NCI-H2081 (cell line): ENCODE measurements around the gene PNPT1.

Source experiments
- DNase-seq, 2 experiments: peaks; one replicate each; lab custom pipeline; 2025; lab: John Stamatoyannopoulos, UW

The PNPT1 gene

DNA sequence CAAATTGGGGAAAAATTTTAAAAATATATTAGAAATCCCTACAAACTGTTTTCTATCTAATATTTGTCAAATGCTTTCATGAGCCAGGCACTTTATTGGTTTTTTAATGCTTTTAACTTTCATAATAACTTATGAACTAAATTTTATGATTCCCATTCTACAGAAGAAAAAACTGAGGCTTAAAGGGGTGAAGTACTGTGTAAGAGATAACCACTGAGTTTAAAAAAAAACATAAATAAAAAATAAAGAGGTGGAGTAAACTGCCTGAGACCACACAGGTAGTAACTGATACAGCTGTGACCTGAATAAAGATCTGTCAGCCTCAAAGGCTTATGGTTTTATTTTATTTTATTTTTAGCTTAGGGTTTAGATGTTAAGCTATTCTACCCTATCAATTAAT lies 24.7 kb downstream of the PNPT1 start:
- DNase-seq: no peak

DNA sequence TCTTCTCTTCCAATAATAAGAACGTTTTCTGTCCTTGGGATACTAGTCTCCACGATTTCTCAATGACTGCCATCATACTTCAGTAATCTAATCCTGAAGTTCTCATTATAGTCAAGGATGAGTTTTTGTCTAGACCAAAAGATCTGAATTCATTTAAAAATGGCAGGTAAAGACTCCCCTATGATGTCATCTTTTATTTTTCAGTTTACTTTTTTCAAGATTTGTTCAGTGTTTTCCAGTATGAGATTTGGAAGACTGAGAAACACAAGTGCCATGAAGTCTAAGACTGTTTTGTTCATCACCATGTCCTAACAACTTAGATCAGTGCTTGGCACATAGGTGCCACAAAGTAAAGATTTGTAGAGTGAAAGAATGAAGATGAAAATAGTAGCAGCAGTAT lies 40.4 kb downstream of the PNPT1 start:
- no peak for DNase-seq

- DNase-seq: no peak
These were observed 44.4 kb downstream of the PNPT1 start for GRCh38 chr2:55649211-55649610.

DNA sequence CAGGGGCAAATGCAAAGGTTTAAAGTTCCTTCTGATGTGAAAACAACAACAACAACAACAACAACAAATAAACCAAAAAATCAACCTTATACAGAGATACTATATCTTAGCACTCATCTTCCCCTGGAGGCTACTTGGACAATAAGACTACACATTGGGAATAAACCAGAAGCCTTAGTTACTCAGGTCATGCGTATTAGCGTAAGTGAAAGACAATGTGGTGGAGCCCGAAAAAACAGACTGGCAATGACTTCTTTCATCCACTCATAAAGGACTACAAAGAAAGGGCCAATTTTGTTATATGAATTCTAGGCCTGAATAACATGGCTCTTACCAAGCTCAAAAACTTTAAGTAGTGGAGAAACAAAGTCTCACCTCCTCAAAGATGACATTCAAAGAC lies 56.8 kb downstream of the PNPT1 start:
- DNase-seq: no peak

DNA sequence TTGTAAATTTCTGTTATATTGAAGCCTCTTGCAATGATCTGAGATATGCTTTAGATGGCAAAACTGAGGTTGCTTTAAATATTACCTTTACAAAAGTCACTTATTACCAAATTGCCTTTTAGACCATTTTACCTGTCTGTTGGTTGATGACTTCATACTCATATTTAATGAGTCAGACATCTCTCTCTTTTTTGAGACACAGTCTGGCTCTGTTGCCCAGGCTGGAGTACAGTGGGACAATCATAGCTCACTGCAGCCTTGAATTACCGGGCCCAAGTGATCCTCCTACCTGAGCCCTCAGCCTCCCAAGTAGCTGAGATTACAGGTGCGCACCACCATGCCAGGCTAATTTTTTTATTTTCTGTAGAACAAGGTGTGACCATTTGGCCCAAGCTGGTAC lies 64.7 kb downstream of the PNPT1 start:
- no peak for DNase-seq

DNA sequence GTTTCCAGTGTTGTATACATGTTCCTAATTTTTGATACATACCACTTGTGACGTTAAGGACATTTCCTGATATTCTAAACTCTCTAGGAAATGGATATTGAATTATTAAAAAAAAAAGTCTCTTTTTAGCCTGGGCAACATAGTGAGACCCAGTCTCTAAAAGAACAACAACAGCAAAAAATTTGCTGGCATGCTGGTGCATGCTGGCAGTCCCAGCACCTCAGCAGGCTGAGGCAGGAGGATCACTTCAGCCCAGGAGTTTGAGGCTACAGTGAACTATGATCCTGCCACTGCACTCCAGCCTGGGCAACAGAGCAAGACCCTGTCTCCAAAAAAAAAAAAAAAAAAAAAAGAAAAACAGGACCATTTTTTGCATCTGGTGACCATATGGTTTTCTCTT lies 65.7 kb downstream of the PNPT1 start:
- no peak for DNase-seq

DNA sequence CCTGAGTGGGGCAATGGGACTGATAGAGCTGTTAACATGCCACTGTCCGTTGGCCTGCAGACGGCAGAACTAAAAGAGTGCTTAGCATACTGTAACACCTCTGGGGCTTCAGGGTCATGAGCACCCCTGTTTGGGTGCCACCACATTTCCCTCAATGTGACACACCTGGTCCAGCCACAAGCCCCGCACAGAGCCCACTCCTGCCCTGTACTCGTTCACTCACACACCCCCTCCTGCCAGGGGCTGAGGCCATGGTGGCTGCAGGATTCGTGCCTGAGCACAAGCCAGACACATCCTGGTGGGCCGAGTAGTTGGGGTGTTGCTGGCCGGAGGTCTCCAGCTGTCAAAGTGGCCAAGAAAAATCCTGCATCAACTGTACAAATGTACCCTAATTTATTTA lies 71.8 kb downstream of the PNPT1 start:
- no peak for DNase-seq

- peak; percentile 2 to 33 for DNase-seq
These were observed 73.4 kb downstream of the PNPT1 start for GRCh38 chr2:55620123-55620779.

DNA sequence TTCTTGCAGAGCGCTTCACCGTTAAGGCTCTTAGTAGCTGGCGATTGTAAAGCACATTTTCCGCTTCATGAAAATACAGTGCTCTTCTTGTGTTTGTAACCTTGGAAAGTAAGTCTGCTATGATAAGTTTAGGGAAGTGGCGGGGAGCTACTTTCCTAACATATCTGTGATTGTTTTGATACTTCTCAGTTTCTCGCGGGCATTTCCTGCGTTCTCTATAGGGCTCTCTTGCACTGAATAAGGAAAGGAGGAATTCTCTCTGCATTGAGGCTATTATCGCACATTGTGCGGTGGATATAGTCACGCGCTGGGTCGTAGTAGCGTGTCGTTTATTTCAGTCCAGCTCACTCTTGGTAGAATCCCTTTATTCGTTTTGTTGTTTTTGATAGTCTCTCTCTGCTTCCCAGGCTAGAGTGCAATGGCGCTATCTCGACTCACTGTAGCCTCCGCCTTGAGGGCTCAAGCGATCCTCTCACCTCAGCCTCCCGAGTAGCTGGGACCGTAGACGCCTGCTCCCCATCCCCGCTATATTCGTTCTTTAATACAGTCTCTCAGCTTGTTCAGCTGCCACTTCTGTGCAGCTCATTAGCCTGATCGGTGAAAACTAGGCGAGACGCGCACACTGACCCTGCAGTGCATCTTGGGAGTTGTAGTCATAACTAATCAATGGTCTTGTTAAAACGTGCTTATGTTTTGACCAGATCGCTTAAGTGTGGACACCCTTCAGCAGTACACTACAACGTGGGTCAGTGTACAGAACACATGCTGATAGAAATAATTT lies 75.2 kb downstream of the PNPT1 start:
- peak; percentile 45 to 84 for DNase-seq

GRCh38 chr2:55618025-55618274 lies 75.7 kb downstream of the PNPT1 start:
- no peak for DNase-seq

DNA sequence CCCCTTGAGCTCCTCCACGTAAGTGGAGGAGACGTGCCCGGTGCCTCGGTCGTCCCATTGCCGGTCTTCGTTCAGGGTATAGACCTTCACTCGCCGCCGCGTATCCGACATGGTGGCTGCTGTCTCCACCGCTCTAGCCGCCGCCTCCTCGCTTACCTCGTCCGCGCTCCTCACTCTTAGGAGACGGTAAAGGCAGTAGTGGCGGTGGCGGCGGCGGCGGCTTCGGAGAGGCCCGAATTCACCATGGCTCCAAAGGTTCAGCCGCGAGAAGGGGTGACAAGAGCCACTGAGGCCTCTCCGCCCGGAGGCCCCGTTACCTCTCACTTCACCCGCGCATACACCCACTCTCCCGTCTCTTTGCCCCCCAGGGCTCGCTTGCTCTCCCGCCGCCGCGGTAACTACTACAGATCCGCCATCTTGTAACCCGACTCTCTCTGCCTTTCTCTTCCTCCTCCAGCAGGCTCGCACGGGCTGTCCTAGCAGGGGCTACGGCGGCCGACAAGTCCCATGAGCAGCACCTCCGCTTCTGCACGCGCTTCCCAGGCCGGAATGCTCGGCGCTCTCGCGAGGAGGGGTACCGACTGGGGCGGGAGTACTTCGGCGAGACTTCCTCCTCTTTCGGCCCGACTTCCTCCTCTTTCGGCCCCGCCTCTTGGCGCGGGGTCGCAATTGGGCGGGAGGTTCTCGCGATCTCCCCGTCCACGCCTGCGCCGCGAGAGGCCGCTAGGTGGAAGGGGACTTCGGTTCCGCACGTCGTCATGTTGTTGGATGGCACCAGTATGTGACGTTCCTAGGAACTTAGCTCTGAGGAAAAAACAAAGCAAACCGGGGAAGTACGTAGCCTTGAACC lies 76.2 kb downstream of the PNPT1 start, which contains the start of gene PPP4R3B:
Gene PPP4R3B (minus strand): TSS at position 448 of the 850 bp plus-strand sequence. CDS start 337 bp downstream, at position 111.
- peak; percentile 99 to 100 for DNase-seq

- peak; percentile 33 to 72 for DNase-seq
These were observed 77.0 kb downstream of the PNPT1 start for GRCh38 chr2:55616551-55617174.

GRCh38 chr2:55611997-55612396 lies 81.6 kb downstream of the PNPT1 start:
- DNase-seq: no peak

DNA sequence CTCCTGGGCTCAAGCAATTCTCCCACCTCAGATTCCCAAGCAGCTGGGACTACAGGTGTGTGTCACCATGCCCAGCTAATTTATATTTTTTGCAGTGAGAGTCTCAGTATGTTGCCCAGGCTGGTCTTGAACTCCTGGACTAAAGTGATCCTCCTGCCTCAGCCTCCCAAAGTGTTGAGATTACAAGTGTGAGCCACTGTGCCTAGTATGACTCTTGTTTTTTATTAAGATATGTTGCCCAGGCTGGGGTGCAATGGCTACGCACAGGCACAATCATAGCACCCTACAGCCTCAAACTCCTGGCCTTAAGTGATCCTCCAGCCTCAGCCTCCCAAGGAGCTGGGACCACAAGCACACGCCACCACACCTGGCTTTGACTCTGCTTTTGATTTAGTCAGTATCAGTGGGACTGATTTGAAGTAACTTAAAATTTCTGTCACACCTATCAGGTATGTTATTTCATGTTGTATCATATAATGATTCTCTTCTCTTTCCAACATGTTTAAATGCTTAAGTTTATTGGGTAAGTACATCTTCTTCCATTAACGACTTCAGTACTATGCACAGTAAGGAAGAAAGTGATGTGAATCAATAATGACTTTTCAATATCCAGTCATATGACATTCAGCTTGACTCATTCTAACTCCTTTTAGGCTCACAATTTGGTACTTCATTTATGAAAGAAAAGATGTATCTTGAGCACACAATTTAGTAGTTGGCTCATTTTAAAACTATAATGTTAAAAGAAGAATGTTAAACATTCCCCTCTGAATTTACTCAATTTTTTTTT lies 82.5 kb downstream of the PNPT1 start:
- no peak for DNase-seq

- no peak for DNase-seq
These were observed 83.6 kb downstream of the PNPT1 start for GRCh38 chr2:55609938-55610578.

GRCh38 chr2:55609193-55609794 lies 84.3 kb downstream of the PNPT1 start:
- no peak for DNase-seq

DNA sequence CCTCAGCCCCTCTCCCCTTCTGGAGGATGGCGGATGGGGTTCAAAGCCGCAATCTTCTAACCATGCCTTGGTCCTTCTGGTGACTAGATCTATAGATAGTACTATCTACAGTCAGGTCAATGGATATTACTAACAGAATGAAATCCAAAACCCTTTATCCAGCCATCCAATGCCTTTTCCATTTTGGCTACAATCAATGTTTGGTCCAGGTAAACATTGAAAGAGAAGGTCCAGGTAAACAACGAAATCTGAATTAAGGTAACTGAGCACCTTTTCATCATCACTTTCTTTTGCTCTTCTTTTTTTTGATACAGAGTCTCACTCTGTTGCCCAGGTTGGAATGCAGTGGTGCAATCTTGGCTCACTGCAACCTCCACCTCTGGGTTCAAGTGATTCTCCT lies 85.9 kb downstream of the PNPT1 start:
- no peak for DNase-seq

GRCh38 chr2:55604027-55604565 lies 89.5 kb downstream of the PNPT1 start:
- no peak for DNase-seq

- no peak for DNase-seq
These were observed 91.8 kb downstream of the PNPT1 start for GRCh38 chr2:55601849-55602248.

DNA sequence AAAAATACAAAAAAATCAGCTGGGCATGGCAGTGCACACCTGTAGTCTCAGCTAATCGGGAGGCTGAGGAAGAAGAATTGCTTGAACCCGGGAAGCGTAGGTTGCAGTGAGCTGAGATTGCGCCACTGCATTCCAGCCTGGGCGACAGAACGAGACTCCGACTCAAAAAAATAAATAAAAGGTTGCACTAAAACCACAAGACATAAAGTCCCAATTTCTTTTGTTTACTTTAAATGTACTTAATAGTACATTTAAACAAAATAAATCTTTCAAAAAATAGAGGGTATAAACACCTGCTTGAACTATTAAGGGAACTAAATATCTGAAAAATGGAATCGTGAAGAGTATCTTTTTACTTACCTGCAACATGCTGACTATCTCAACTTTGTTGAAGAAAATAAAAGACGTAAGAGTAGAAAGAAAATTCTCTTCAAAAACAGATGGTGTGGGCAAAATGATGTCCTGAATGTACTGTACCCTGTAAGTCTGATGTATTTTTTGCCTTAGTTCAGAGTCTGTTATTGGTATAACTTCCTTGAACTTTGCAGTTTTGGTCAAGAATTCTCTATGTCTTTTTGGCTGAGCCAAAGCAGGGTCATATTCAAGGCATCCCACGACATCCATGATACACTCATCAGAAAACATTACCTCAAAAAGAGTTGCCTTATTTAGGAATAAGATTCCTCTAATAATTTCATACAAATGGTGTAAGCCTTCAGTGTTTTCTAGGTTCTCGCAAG lies 95.4 kb downstream of the PNPT1 start:
- no peak for DNase-seq
